Sigmoid colon (tissue), 7 donors: ENCODE results near the gene PTGER4. TPM values are rescaled to one million over a fixed set of nuclear protein-coding genes. Genes with fewer than 3 reads are reported as not detected.

ENCODE experiments used
- DNase-seq: peaks from one replicate; pipeline ENCODE4 v3.0.0-alpha.2; 2019
- H3K27ac ChIP-seq, 4 donors: fragments of 200-600 bp; sonication (generic); one replicate each; pipeline ENCODE4 v1.5.1; 2016 to 2019; ENCODE audit warnings: mild to moderate bottlenecking in 1 of 4
- H3K27me3 ChIP-seq, 3 donors: fragments of 200-600 bp; sonication (generic); one replicate each; pipeline ENCODE4 v1.5.1; 2019; ENCODE audit warnings: mild to moderate bottlenecking in 1 of 3
- H3K36me3 ChIP-seq, 4 donors: fragments of 200-600 bp; sonication (generic); one replicate each; pipeline ENCODE4 v1.5.1; 2016 to 2019
- H3K4me1 ChIP-seq, 4 donors: fragments of 200-600 bp; sonication (generic); one replicate each; pipeline ENCODE4 v1.5.1; 2017 to 2019
- H3K4me3 ChIP-seq, 4 donors: fragments of 200-600 bp; sonication (generic); one replicate each; pipeline ENCODE4 v1.5.1; 2017 to 2019; ENCODE audit warnings: mild to moderate bottlenecking in 2 of 4, moderate library complexity in 1 of 4
- H3K9me3 ChIP-seq, 4 donors: fragments of 200-600 bp in 3 of 4; sonication (generic) in 3 of 4; one replicate each; pipeline versions ENCODE4 v1.5.1 to v1.6.1; 2013 to 2019
- EP300 ChIP-seq, 4 donors: sonication (generic); formaldehyde crosslinking; IDR thresholded peaks; one replicate each; pipeline ENCODE4 v1.6.1; 2017; ENCODE audit warnings: antibody characterized with exemption in 4 of 4
- POLR2A ChIP-seq, 2 donors: fragments of 450-650 bp; IDR thresholded peaks; one replicate each; pipeline ENCODE4 v1.6.1; 2016; ENCODE audit warnings: antibody characterized with exemption in 2 of 2, mild to moderate bottlenecking in 2 of 2, moderate library complexity in 2 of 2
- POLR2AphosphoS5 ChIP-seq, 4 donors: sonication (generic); formaldehyde crosslinking; IDR thresholded peaks; one replicate each; pipeline ENCODE4 v1.6.1; 2017; ENCODE audit warnings: antibody characterized with exemption in 4 of 4
- WGBS, 2 donors: extraction: QIAGEN DNeasy Blood & Tissue Kit; methylation state at CpG; one replicate each; pipeline ENCODE4 v1.1.7; 2013; 5-methylcytosine and 5-hydroxymethylcytosine counted together
- intact Hi-C: fragments of 100-400 bp; cut with DNase I; formaldehyde crosslinking; loops from one replicate; pipeline ENCODE4 v1.15.1; 2023
- polyA plus RNA-seq, 3 donors: library from polyadenylated mRNA; stranded (reverse); fragments of 200-250 nt; gene quantifications; one replicate each; pipeline ENCODE4 v1.2.3, GENCODE V29; 2013
- total RNA-seq, 4 donors: library from RNA; depleted of rRNA; stranded (reverse); fragments of >200 nt; gene quantifications; one replicate each; pipeline ENCODE4 v1.1.0, GENCODE V29; 2016
- TF ChIP-seq, protein P1 (sequence below), 4 experiments: fragments of 450-650 bp in 3 of 4; fragments of 200-600 bp in 1 of 4; IDR thresholded peaks; one replicate each; pipeline ENCODE4 v1.5.1; 2016 to 2019; ENCODE audit warnings: antibody characterized with exemption in 4 of 4, mild to moderate bottlenecking in 3 of 4, moderate library complexity in 2 of 4
- donor health status: healthy with polysubstance abuse.
- donor health status: Bipolar disorder and iron deficiency.
- donor health status: healthy.

PTGER4 gene
- total and polyA plus RNA-seq, 7 donors = 9.0 to 77.7 (median 44.3) TPM

DNA sequence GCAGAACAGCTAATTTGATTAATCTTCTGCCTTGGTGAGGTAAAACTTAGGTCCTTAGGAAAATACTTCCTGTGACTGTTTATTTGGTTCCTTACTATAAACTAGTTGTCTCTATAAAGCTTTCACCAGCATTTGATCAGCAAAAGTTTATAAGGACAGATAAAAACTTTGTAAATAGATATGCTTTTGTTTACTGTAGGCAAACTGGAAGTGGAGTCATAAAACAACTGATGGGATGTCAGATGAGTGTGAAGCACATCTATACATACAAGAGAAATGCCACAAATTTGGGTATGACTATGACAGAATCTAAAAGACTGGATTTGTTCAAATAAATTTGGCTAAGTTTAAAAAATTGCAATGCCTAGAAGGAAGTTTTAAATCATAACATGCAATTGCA, 5.5 kb downstream of the PTGER4 start:
- H3K36me3 ChIP-seq = peaks cover 0 to 8% (median 0%) of the 10 kb centered on the region in 4 donors
- peak overlapping the region; percentile 61 to 84 (median 78) for H3K4me3 ChIP-seq
- no peaks in the 10 kb centered on the region for H3K9me3 ChIP-seq
- TF ChIP-seq POLR2A (IDR thresholded peaks at IDR 0.05) (no peak), EP300 (IDR thresholded peaks at IDR 0.05) (no peak), POLR2AphosphoS5 (IDR thresholded peaks at IDR 0.05) (no peak)
- TF ChIP-seq, protein P1, sequence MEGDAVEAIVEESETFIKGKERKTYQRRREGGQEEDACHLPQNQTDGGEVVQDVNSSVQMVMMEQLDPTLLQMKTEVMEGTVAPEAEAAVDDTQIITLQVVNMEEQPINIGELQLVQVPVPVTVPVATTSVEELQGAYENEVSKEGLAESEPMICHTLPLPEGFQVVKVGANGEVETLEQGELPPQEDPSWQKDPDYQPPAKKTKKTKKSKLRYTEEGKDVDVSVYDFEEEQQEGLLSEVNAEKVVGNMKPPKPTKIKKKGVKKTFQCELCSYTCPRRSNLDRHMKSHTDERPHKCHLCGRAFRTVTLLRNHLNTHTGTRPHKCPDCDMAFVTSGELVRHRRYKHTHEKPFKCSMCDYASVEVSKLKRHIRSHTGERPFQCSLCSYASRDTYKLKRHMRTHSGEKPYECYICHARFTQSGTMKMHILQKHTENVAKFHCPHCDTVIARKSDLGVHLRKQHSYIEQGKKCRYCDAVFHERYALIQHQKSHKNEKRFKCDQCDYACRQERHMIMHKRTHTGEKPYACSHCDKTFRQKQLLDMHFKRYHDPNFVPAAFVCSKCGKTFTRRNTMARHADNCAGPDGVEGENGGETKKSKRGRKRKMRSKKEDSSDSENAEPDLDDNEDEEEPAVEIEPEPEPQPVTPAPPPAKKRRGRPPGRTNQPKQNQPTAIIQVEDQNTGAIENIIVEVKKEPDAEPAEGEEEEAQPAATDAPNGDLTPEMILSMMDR (IDR thresholded peaks at IDR 0.05) = no peak
- peaks cover 0 to 76% (median 44%) of the 10 kb centered on the region in 4 donors for H3K4me1 ChIP-seq
- intact Hi-C loops = loop anchor here (5.0 to 10.0 kb wide), 3 partner anchors 52 to 1108 kb away; no protein-coding TSS in a partner anchor
- no peak for DNase-seq
- H3K27ac ChIP-seq = peak overlapping the region in 3 of 4 donors; percentile 85 to 93 (median 92)
- no peaks in the 10 kb centered on the region for H3K27me3 ChIP-seq

- no peak for DNase-seq
- peaks cover 0 to 10% (median 0%) of the 10 kb centered on the region in 4 donors for H3K36me3 ChIP-seq
- WGBS, 2 donors = 34 to 48% methylated on average over 1 of the region's 1 CpG
- no peaks in the 10 kb centered on the region for H3K9me3 ChIP-seq
- peaks cover 0 to 72% (median 48%) of the 10 kb centered on the region in 4 donors for H3K4me1 ChIP-seq
- TF ChIP-seq, protein P1 (IDR thresholded peaks at IDR 0.05) = no peak
- no peak for TF ChIP-seq POLR2AphosphoS5 (IDR thresholded peaks at IDR 0.05)
- no peak for TF ChIP-seq EP300 (IDR thresholded peaks at IDR 0.05)
- H3K27ac ChIP-seq = peak overlapping the region in 3 of 4 donors; percentile 85 to 93 (median 92)
- intact Hi-C loops = loop anchor here (5.0 to 10.0 kb wide), 3 partner anchors 51 to 1109 kb away; no protein-coding TSS in a partner anchor
- peak overlapping the region in 3 of 4 donors; percentile 61 to 84 (median 80) for H3K4me3 ChIP-seq
- no peaks in the 10 kb centered on the region for H3K27me3 ChIP-seq
Observed at GRCh38 chr5:40685976-40686486, 6.3 kb downstream of the PTGER4 start.

GRCh38 chr5:40687321-40687720, 7.6 kb downstream of the PTGER4 start:
- Histone ChIP-seq H3K36me3 (peaks cover 0 to 15% (median 7%) of the 10 kb centered on the region in 4 donors), H3K4me1 (peaks cover 0 to 71% (median 43%) of the 10 kb centered on the region in 4 donors), H3K9me3 (no peaks in the 10 kb centered on the region), H3K27me3 (no peaks in the 10 kb centered on the region), H3K4me3 (peak overlapping the region in 2 of 4 donors; percentile 16 to 80), H3K27ac (peak overlapping the region in 3 of 4 donors; percentile 85 to 93 (median 92))
- DNase-seq = no peak
- TF ChIP-seq POLR2AphosphoS5 (IDR thresholded peaks at IDR 0.05) (no peak), POLR2A (IDR thresholded peaks at IDR 0.05) (no peak), EP300 (IDR thresholded peaks at IDR 0.05) (no peak)
- TF ChIP-seq, protein P1 (IDR thresholded peaks at IDR 0.05) = no peak
- intact Hi-C loops = loop anchor here (5.0 to 10.0 kb wide), 3 partner anchors 50 to 1110 kb away; no protein-coding TSS in a partner anchor
- 58 to 63% methylated on average over 7 of the region's 7 CpGs for WGBS, 2 donors

DNA sequence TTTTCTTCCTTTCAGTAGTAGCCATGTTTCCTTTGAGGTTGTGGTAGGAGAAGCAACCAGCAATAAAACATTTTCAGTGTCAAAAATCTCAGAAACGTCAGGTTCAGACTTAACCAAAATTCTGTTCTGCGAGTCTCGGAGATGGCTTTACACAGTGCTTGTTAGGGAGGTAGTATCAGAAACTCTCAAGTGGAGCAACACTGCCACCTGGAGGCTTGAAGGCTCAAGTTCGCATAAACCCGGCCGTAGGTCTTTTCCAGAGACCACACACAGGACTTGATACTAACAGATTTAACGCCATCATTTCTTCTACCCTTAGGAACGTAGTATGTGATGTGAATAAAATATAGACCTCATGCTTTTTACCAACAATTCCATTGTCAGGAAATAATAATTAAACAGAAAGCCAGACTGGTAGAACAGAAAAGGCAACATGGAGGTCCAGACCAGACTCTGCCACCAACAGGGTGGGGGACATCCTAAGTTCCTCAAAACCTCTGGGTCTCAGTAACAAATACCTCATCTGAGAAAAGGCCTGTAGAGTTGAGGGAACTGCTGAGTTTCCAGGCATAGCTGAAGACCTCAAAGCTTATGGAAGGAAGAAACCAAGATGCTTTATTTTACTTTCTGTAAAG, 8.5 kb downstream of the PTGER4 start:
- intact Hi-C loops = loop anchor here (1.0 to 10.0 kb wide), 5 partner anchors 49 to 1111 kb away; no protein-coding TSS in a partner anchor
- Histone ChIP-seq H3K9me3 (no peaks in the 10 kb centered on the region), H3K27me3 (no peaks in the 10 kb centered on the region), H3K27ac (peak overlapping the region; percentile 16 to 93 (median 88)), H3K36me3 (peaks cover 0 to 24% (median 10%) of the 10 kb centered on the region in 4 donors), H3K4me3 (peak overlapping the region in 2 of 4 donors; percentile 16 to 80), H3K4me1 (peaks cover 0 to 71% (median 40%) of the 10 kb centered on the region in 4 donors)
- TF ChIP-seq, protein P1 (IDR thresholded peaks at IDR 0.05) = peak; percentile 70 to 88 (median 82)
- TF ChIP-seq POLR2A (IDR thresholded peaks at IDR 0.05) (no peak), EP300 (IDR thresholded peaks at IDR 0.05) (no peak), POLR2AphosphoS5 (IDR thresholded peaks at IDR 0.05) (no peak)
- 0 to 2% methylated on average over 8 of the region's 8 CpGs for WGBS, 2 donors
- DNase-seq = peak; percentile 91
